ENCODE results near the gene PYGM.

GRCh38 chr11:64714666-64715065 lies 45.1 kb downstream of the PYGM start:
- TF ChIP-seq CTCF (IDR thresholded peaks at IDR 0.05) (no peak), POLR2A (IDR thresholded peaks at IDR 0.05) (no peak)
